Activated CD8-positive, alpha-beta T cell treated with anti-CD3 and anti-CD28 coated beads, Interleukin-2, amount 10 ng/mL, durations not matched to agents 7 days and 5 days (primary cell): ENCODE results near the gene AP5B1. TPM values are rescaled to one million over a fixed set of nuclear protein-coding genes. Genes with fewer than 3 reads are reported as not detected.
"Not testable (repeated sequence)": the region's sequence is repeated elsewhere in the genome, so short reads cannot be mapped to it uniquely, and the experiment has no call there.

Experiments
- ATAC-seq: fragments of 150-1000 bp; cut with Tn5 transposase; one replicate; pipeline ENCODE4 v1.10.0; 2021; ENCODE audit warnings: moderate library complexity
- CTCF ChIA-PET: fragments of 350-600 bp; sonication (Branson Sonifier 250); formaldehyde crosslinking; loops from one replicate; lab custom pipeline; 2021; ENCODE audit warnings: antibody characterized with exemption; lab: Charles Lee
- POLR2A ChIA-PET: fragments of 350-600 bp; sonication (Branson Sonifier 250); formaldehyde crosslinking; loops from one replicate; lab custom pipeline; 2021; ENCODE audit warnings: antibody characterized with exemption; lab: Charles Lee
- DNase-seq: peaks from one replicate; pipeline ENCODE4 v3.0.0-alpha.2; 2020
- H3K27ac Mint-ChIP-seq: one replicate; pipeline ENCODE4 v1.8.0; 2021; ENCODE audit warnings: mild to moderate bottlenecking, mixed read lengths
- H3K27me3 Mint-ChIP-seq: one replicate; pipeline ENCODE4 v1.8.0; 2021; ENCODE audit warnings: low read depth, mixed read lengths
- H3K36me3 Mint-ChIP-seq: one replicate; pipeline ENCODE4 v1.8.0; 2021; ENCODE audit warnings: low read depth, mixed read lengths
- H3K4me1 Mint-ChIP-seq: one replicate; pipeline ENCODE4 v1.8.0; 2021; ENCODE audit warnings: low read depth, mixed read lengths
- H3K4me3 Mint-ChIP-seq: one replicate; pipeline ENCODE4 v1.8.0; 2021; ENCODE audit warnings: mild to moderate bottlenecking, mixed read lengths
- H3K9me3 Mint-ChIP-seq: one replicate; pipeline ENCODE4 v1.8.0; 2022; ENCODE audit warnings: mixed read lengths; ENCODE audit not compliant: insufficient read depth
- total RNA-seq, 2 experiments: library from RNA; stranded (reverse); gene quantifications; one replicate each; pipeline ENCODE4 v1.2.3, GENCODE V29; 2021

Gene AP5B1
- total RNA-seq, 2 experiments from 2014 or later = 21.9 to 22.5 TPM

GRCh38 chr11:65776196-65776595 is 4.6 kb downstream of the AP5B1 start:
- ChIA-PET POLR2A (interaction anchor here (0.7 kb wide), 1 partner anchor 658 kb away, joined by 3 read pairs; no protein-coding TSS in a partner anchor), CTCF (interaction anchor here (0.9 to 10.0 kb wide), 6 partner anchors 9 to 269 kb away, joined by 3 to 210 read pairs (median 4); partner anchors contain the start of gene FIBP)
- Mint-ChIP-seq H3K27ac (no peak overlapping the region), H3K36me3 (peaks cover 16% of the 10 kb centered on the region), H3K4me1 (peaks cover 15% of the 10 kb centered on the region), H3K9me3 (no peaks in the 10 kb centered on the region), H3K27me3 (no peaks in the 10 kb centered on the region), H3K4me3 (no peak overlapping the region)
- ATAC-seq (no peak), DNase-seq (peak; percentile 17)

- no peaks in the 10 kb centered on the region for H3K9me3 Mint-ChIP-seq
- ATAC-seq (no peak), DNase-seq (peak; percentile 16)
- H3K27ac Mint-ChIP-seq = no peak overlapping the region
- POLR2A ChIA-PET = interaction anchor here (1.1 kb wide), 1 partner anchor 63 kb away, joined by 4 read pairs; the partner anchor contains the start of gene KAT5
- peaks cover 16% of the 10 kb centered on the region for H3K36me3 Mint-ChIP-seq
- peaks cover 17% of the 10 kb centered on the region for H3K4me1 Mint-ChIP-seq
- CTCF ChIA-PET = interaction anchor here (0.7 to 10.0 kb wide), 6 partner anchors 13 to 196 kb away, joined by 3 to 210 read pairs (median 4); partner anchors contain the start of genes KAT5 and RNASEH2C
- H3K27me3 Mint-ChIP-seq = no peaks in the 10 kb centered on the region
- no peak overlapping the region for H3K4me3 Mint-ChIP-seq
Measured at GRCh38 chr11:65774525-65775306, 6.1 kb downstream of the AP5B1 start.

DNA sequence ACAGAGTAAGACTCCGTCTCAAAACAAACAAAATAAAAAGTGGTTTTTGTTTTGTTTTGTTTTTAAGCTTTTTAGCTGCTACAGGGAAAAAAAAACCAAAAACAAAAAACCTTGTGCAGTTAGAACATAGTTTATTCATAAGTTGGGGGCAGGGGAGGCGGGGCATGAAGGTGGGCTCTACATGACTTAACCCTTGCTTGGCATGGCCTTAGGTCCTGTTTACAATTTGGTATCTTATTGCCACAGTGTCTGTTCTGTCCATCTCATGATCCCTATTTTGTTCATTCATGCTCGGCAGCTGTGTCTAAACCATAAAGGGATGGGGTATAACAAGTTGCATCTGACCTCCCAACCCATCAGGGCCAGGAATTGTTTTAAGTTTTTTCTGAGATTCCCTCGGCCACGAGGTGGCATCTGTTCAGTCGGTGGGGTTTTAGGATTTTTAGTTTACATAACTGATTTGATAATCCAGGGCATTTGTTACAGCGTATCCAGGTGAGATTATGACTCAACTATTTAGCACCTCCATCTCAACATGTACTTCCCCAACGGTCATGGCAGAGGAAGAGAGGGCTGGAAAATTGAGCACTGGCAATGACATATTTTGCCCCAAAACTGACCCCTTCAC is 6.9 kb downstream of the AP5B1 start:
- H3K9me3 Mint-ChIP-seq = no peaks in the 10 kb centered on the region
- H3K27me3 Mint-ChIP-seq = no peaks in the 10 kb centered on the region
- ChIA-PET CTCF (interaction anchor here (0.7 to 10.0 kb wide), 5 partner anchors 44 to 197 kb away, joined by 3 to 210 read pairs (median 3); partner anchors contain the start of genes KAT5 and RNASEH2C), POLR2A (no interaction called here)
- peaks cover 14% of the 10 kb centered on the region for H3K36me3 Mint-ChIP-seq
- ATAC-seq = no peak
- H3K4me1 Mint-ChIP-seq = peaks cover 13% of the 10 kb centered on the region
- H3K4me3 Mint-ChIP-seq = no peak overlapping the region
- peak; percentile 19 for DNase-seq
- no peak overlapping the region for H3K27ac Mint-ChIP-seq

DNA sequence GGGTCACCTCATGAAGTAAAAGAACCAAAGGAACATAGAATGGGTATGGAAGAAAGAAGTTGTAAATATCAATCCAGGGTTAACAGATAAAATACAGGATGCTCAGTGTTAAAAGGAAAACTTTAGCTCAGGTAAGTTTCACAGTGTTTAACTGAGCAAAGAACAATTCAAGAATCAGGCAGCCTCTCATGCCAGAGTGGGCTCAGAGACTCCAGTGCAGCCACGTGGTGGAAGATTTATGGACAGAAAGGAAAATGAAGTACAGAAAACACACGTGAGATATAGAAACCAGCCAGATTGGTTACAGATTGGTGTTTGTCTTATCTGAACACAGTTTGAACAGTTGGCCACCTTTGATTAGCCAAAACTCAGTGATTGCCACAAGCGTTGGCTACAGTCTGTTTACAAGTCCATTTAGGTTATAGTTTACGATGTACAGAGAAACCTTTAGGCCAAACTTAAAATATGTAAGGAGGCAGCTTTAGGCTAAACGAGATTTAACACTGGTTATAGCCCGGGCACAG is 9.1 kb downstream of the AP5B1 start:
- ChIA-PET POLR2A (interaction anchor here (2.4 kb wide), 1 partner anchor 60 kb away, joined by 10 read pairs; the partner anchor contains the start of gene KAT5), CTCF (interaction anchor here (1.4 to 3.2 kb wide), 8 partner anchors 8 to 60 kb away, joined by 4 to 49 read pairs (median 12); partner anchors contain the start of genes AP5B1, KAT5 and RNASEH2C)
- no peaks in the 10 kb centered on the region for H3K9me3 Mint-ChIP-seq
- ATAC-seq = no peak
- peaks cover 2% of the 10 kb centered on the region for H3K36me3 Mint-ChIP-seq
- no peak overlapping the region for H3K4me3 Mint-ChIP-seq
- DNase-seq = no peak
- no peaks in the 10 kb centered on the region for H3K27me3 Mint-ChIP-seq
- H3K27ac Mint-ChIP-seq = no peak overlapping the region
- peaks cover 8% of the 10 kb centered on the region for H3K4me1 Mint-ChIP-seq

DNA sequence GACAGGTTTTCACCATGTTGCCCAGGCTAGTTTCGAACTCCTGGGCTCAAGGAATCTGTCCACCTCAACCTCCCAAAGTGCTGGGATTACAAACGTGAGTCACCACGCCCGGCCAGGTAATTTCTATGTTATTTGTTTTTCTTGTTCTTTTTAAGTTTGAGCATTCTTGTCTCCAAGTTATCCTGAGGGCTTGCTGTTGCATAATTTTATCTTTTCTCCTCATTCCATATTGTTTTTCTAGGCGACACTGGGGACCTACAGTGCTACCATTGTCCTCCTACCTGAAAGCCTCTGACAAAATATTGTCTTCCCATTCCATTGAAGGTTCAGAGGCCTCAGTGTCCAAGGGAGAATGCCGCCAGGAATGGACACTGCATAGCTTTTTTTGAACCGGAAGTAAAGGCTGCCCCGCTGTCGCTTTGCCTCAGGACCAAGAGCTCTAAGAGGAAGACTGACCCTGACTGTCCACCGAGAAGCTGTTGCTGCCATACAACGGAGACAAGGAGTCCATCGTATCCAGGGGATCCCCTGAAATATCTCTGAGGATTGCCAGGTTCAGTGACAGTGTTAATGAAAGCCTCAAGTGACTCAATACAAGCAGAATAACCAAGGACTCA is 9.7 kb downstream of the AP5B1 start:
- H3K27ac Mint-ChIP-seq = no peak overlapping the region
- H3K9me3 Mint-ChIP-seq = no peaks in the 10 kb centered on the region
- no peaks in the 10 kb centered on the region for H3K27me3 Mint-ChIP-seq
- no peak for DNase-seq
- H3K4me3 Mint-ChIP-seq = no peak overlapping the region
- H3K36me3 Mint-ChIP-seq = no peaks in the 10 kb centered on the region
- CTCF ChIA-PET = interaction anchor here (0.8 to 3.2 kb wide), 17 partner anchors 9 to 274 kb away, joined by 3 to 49 read pairs (median 6); partner anchors contain the start of genes AP5B1, KAT5, MUS81 and RNASEH2C
- H3K4me1 Mint-ChIP-seq = peaks cover 8% of the 10 kb centered on the region
- POLR2A ChIA-PET = interaction anchor here (1.2 to 2.4 kb wide), 2 partner anchors 9 to 59 kb away, joined by 5 to 10 read pairs; partner anchors contain the start of genes AP5B1 and KAT5
- no peak for ATAC-seq

GRCh38 chr11:65767806-65768205 is 13.0 kb downstream of the AP5B1 start:
- H3K9me3 Mint-ChIP-seq, H3K4me1 Mint-ChIP-seq, ATAC-seq, POLR2A ChIA-PET, H3K27ac Mint-ChIP-seq, H3K36me3 Mint-ChIP-seq, H3K27me3 Mint-ChIP-seq, H3K4me3 Mint-ChIP-seq: not testable (repeated sequence)
- CTCF ChIA-PET = interaction anchor here (1.3 to 4.2 kb wide), 3 partner anchors 11 to 62 kb away, joined by 3 to 25 read pairs (median 3); partner anchors contain the start of gene KAT5
- DNase-seq = peak; percentile 8

DNA sequence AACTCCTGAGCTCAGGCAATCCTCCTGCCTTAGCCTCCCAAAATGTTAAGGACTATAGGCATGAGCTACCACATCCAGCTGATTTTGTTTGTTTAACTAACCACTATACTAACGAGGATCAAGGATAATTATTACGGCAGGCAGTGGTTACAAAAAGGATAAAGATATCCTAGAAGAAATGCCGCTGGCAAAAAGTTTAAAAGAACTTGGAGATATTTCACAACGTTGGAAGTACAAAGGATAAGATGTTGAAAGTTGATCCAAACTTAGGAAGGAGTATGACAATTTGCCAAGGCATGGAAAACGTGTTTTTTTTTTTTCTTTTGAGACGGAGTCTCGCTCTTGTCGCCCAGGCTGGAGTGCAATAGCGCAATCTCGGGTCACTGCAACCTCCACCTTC is 13.4 kb downstream of the AP5B1 start:
- CTCF ChIA-PET = interaction anchor here (1.3 to 4.2 kb wide), 3 partner anchors 11 to 62 kb away, joined by 3 to 25 read pairs (median 3); partner anchors contain the start of gene KAT5
- no peaks in the 10 kb centered on the region for H3K27me3 Mint-ChIP-seq
- DNase-seq (no peak), ATAC-seq (no peak)
- POLR2A ChIA-PET = no interaction called here
- H3K4me1 Mint-ChIP-seq = peaks cover 6% of the 10 kb centered on the region
- H3K4me3 Mint-ChIP-seq = no peak overlapping the region
- no peak overlapping the region for H3K27ac Mint-ChIP-seq
- no peaks in the 10 kb centered on the region for H3K36me3 Mint-ChIP-seq
- no peaks in the 10 kb centered on the region for H3K9me3 Mint-ChIP-seq

DNA sequence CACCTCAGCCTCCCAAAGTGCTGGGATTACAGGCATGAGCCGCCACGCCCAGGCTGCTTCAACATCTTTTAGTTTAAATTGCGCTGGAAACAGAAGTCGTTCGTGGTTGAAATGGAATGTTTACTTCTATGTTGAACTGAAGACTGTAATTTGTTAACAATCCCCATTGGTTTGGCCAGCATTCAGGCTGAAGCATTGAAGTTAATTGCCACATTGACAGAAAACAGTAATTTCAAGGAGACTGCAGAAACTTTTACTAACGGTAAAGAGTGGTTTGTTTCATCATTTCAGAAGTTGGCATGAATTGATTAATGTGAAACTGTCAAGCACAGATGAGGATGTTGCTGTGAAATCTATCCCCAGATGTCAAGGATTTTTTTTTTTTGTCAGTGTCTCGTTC is 14.2 kb downstream of the AP5B1 start:
- no peak for ATAC-seq
- peak; percentile 9 for DNase-seq
- H3K4me1 Mint-ChIP-seq = peaks cover 6% of the 10 kb centered on the region
- H3K4me3 Mint-ChIP-seq = no peak overlapping the region
- H3K36me3 Mint-ChIP-seq = no peaks in the 10 kb centered on the region
- ChIA-PET CTCF (interaction anchor here (4.2 kb wide), 1 partner anchor 12 kb away, joined by 25 read pairs; no protein-coding TSS in a partner anchor), POLR2A (no interaction called here)
- peaks cover 1% of the 10 kb centered on the region for H3K27me3 Mint-ChIP-seq
- no peaks in the 10 kb centered on the region for H3K9me3 Mint-ChIP-seq
- H3K27ac Mint-ChIP-seq = no peak overlapping the region

GRCh38 chr11:65764434-65764833 is 16.3 kb downstream of the AP5B1 start:
- POLR2A ChIA-PET = no interaction called here
- ATAC-seq = no peak
- peak; percentile 11 for DNase-seq
- H3K27ac Mint-ChIP-seq = no peak overlapping the region
- H3K4me3 Mint-ChIP-seq = no peak overlapping the region
- no peaks in the 10 kb centered on the region for H3K4me1 Mint-ChIP-seq
- H3K36me3 Mint-ChIP-seq = no peaks in the 10 kb centered on the region
- H3K27me3 Mint-ChIP-seq = peaks cover 8% of the 10 kb centered on the region
- H3K9me3 Mint-ChIP-seq = no peaks in the 10 kb centered on the region
- CTCF ChIA-PET = interaction anchor here (0.5 to 4.2 kb wide), 3 partner anchors 9 to 1025 kb away, joined by 3 to 25 read pairs (median 3); no protein-coding TSS in a partner anchor

DNA sequence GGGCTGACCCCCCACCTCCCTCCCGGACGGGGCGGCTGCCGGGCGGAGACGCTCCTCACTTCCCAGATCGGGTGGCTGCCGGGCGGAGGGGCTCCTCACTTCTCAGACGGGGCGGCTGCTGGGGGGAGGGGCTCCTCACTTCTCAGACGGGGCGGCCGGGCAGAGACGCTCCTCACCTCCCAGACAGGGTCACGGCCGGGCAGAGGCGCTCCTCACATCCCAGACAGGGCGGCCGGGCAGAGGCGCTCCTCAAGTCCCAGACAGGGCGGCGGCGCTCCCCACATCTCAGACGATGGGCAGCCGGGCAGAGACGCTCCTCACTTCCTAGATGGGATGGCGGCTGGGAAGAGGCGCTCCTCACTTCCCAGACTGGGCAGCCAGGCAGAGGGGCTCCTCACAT is 18.0 kb downstream of the AP5B1 start:
- POLR2A ChIA-PET, H3K27ac Mint-ChIP-seq, DNase-seq, H3K4me3 Mint-ChIP-seq, H3K4me1 Mint-ChIP-seq, CTCF ChIA-PET, ATAC-seq, H3K9me3 Mint-ChIP-seq, H3K36me3 Mint-ChIP-seq: not testable (repeated sequence)
- H3K27me3 Mint-ChIP-seq = peaks cover 13% of the 10 kb centered on the region

DNA sequence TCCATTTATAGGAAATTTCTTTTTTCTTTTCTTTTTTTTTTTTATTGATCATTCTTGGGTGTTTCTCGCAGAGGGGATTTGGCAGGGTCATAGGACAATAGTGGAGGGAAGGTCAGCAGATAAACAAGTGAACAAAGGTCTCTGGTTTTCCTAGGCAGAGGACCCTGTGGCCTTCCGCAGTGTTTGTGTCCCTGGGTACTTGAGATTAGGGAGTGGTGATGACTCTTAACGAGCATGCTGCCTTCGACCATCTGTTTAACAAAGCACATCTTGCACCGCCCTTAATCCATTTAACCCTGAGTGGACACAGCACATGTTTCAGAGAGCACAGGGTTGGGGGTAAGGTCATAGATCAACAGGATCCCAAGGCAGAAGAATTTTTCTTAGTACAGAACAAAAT is 18.6 kb downstream of the AP5B1 start:
- H3K4me3 Mint-ChIP-seq, H3K27ac Mint-ChIP-seq, POLR2A ChIA-PET, ATAC-seq, H3K9me3 Mint-ChIP-seq, DNase-seq, H3K36me3 Mint-ChIP-seq, H3K4me1 Mint-ChIP-seq: not testable (repeated sequence)
- CTCF ChIA-PET = interaction anchor here (2.2 kb wide), 1 partner anchor 17 kb away, joined by 15 read pairs; no protein-coding TSS in a partner anchor
- peaks cover 13% of the 10 kb centered on the region for H3K27me3 Mint-ChIP-seq
